NB4 (cell line): Measurements from ENCODE around the gene SYT8.
A peak's percentile ranks its signal among the peaks of the same experiment; 100 is the strongest.

Experiments used
- DNase-seq: peaks from one replicate; pipeline ENCODE4 v3.0.0; 2010; ENCODE audit warnings: low read depth
- H3K4me3 ChIP-seq: one replicate; pipeline ENCODE4 v1.5.1; 2011; ENCODE audit warnings: mild to moderate bottlenecking, low read depth, low read length, moderate library complexity
- CTCF ChIP-seq: IDR thresholded peaks from one replicate; pipeline ENCODE4 v1.5.1; 2012; ENCODE audit warnings: low read depth, low read length
- MAX ChIP-seq: IDR thresholded peaks from 2 replicates; pipeline ENCODE4 v1.6.1; 2011; ENCODE audit warnings: low read depth, low read length
- MYC ChIP-seq: IDR thresholded peaks from 2 replicates; pipeline ENCODE4 v1.6.1; 2011; ENCODE audit warnings: low read depth, low read length
- POLR2A ChIP-seq: IDR thresholded peaks from 2 replicates; pipeline ENCODE4 v1.6.1; 2011; ENCODE audit warnings: mild to moderate bottlenecking; ENCODE audit not compliant: insufficient read length; ENCODE audit errors: extremely low read depth

Gene SYT8

GRCh38 chr11:1867381-1867780 lies 32.6 kb downstream of the SYT8 start:
- no peak overlapping the region for H3K4me3 ChIP-seq
- DNase-seq, result no peak
- TF ChIP-seq MAX (no peak), CTCF (no peak), MYC (no peak), POLR2A (no peak)

GRCh38 chr11:1868056-1868635 lies 33.4 kb downstream of the SYT8 start:
- TF ChIP-seq POLR2A (no peak), CTCF (no peak), MYC (no peak), MAX (no peak)
- no peak for DNase-seq
- H3K4me3 ChIP-seq, result no peak overlapping the region

- TF ChIP-seq MYC, result no peak
- TF ChIP-seq CTCF, result no peak
- no peak for TF ChIP-seq MAX
- TF ChIP-seq POLR2A, result no peak
- DNase-seq, result peak; percentile 44
- H3K4me3 ChIP-seq, result no peak overlapping the region
Measured at GRCh38 chr11:1868636-1869291, 34.0 kb downstream of the SYT8 start.

- no peak overlapping the region for H3K4me3 ChIP-seq
- DNase-seq, result no peak
- TF ChIP-seq POLR2A, result no peak
- TF ChIP-seq CTCF, result peak; percentile 40
Measured at GRCh38 chr11:1869427-1870325, 34.9 kb downstream of the SYT8 start.

GRCh38 chr11:1870326-1870696 lies 35.5 kb downstream of the SYT8 start:
- TF ChIP-seq CTCF (no peak), MAX (no peak), MYC (no peak), POLR2A (no peak)
- DNase-seq, result no peak
- H3K4me3 ChIP-seq, result no peak overlapping the region
